Endodermal cell (in vitro differentiated cells): ENCODE data around the gene AURKA. TPM values are rescaled to one million over a fixed set of nuclear protein-coding genes. Genes with fewer than 3 reads are reported as not detected.
A peak's percentile ranks its signal among the peaks of the same experiment; 100 is the strongest.
"Not testable (repeated sequence)": the region's sequence is repeated elsewhere in the genome, so short reads cannot be mapped to it uniquely, and the experiment has no call there.

Experiments
- DNase-seq: peaks from one replicate; pipeline ENCODE4 v3.0.0-alpha.2; 2017
- H3K27ac ChIP-seq: 2 replicates; pipeline ENCODE4 v1.5.1; 2013; ENCODE audit warnings: mild to moderate bottlenecking, low read depth, low read length, moderate library complexity
- H3K27me3 ChIP-seq: 2 replicates; pipeline ENCODE4 v1.6.1; 2013; ENCODE audit warnings: mild to moderate bottlenecking, low read length, moderate library complexity; ENCODE audit not compliant: insufficient read depth, control insufficient read depth, poor library complexity, severe bottlenecking
- H3K36me3 ChIP-seq: 2 replicates; pipeline ENCODE4 v1.7.0; 2013; ENCODE audit warnings: mild to moderate bottlenecking, low read length, moderate library complexity; ENCODE audit not compliant: control insufficient read depth, insufficient read depth
- H3K4me1 ChIP-seq: one replicate; pipeline ENCODE4 v1.7.0; 2013; ENCODE audit warnings: low read length; ENCODE audit not compliant: control insufficient read depth, insufficient read depth
- H3K4me3 ChIP-seq: 2 replicates; pipeline ENCODE4 v1.5.1; 2013; ENCODE audit warnings: mild to moderate bottlenecking, low read length, moderate library complexity
- H3K9ac ChIP-seq: 2 replicates; pipeline ENCODE4 v1.6.1; 2013; ENCODE audit warnings: mild to moderate bottlenecking, low read length, moderate library complexity; ENCODE audit not compliant: poor library complexity, severe bottlenecking; ENCODE audit errors: extremely low read depth
- H3K9me3 ChIP-seq: 2 replicates; pipeline ENCODE4 v1.6.1; 2013; ENCODE audit warnings: mild to moderate bottlenecking, low read length, moderate library complexity; ENCODE audit not compliant: control insufficient read depth
- H3K27ac Mint-ChIP-seq: 2 replicates; pipeline ENCODE4 v1.8.0; 2020; ENCODE audit warnings: mixed read lengths
- H3K27me3 Mint-ChIP-seq: 2 replicates; pipeline ENCODE4 v1.8.0; 2021; ENCODE audit warnings: mild to moderate bottlenecking, mixed read lengths; ENCODE audit not compliant: insufficient read depth
- H3K36me3 Mint-ChIP-seq: 2 replicates; pipeline ENCODE4 v1.8.0; 2020; ENCODE audit warnings: low read depth, mixed read lengths
- H3K4me1 Mint-ChIP-seq: 2 replicates; pipeline ENCODE4 v1.8.0; 2020; ENCODE audit warnings: mixed read lengths
- H3K4me3 Mint-ChIP-seq: 2 replicates; pipeline ENCODE4 v1.8.0; 2020; ENCODE audit warnings: mild to moderate bottlenecking, moderate library complexity, mixed read lengths
- H3K9me3 Mint-ChIP-seq: 2 replicates; pipeline ENCODE4 v1.8.0; 2020; ENCODE audit warnings: mild to moderate bottlenecking, mixed read lengths
- WGBS, 2 experiments: methylation state at CpG; one replicate each; pipeline versions ENCODE4 v1.1.5 to v1.1.7; 2013; ENCODE audit warnings: missing lambda C conversion rate in 2 of 2, mixed read lengths in 1 of 2; ENCODE audit not compliant: insufficient coverage in 1 of 2, insufficient read length in 1 of 2; 5-methylcytosine and 5-hydroxymethylcytosine counted together
- total RNA-seq, 2 donors: library from RNA; stranded (reverse); fragmentation: NEBNext Ultra II Directional in 1 of 2; extraction: Animal tissue kit (Norgen Biotek cat#: 25700) in 1 of 2; gene quantifications; 2 replicates in 1 of 2; 3 replicates in 1 of 2; pipeline ENCODE4 v1.2.1, GENCODE V29; 2021
- TF ChIP-seq, protein P1 (sequence below): fragments of 200-600 bp; sonication (generic); conservative IDR thresholded peaks from 2 replicates; pipeline ENCODE4 v1.5.0; 2021; ENCODE audit warnings: antibody characterized with exemption, mild to moderate bottlenecking

The AURKA gene
- total RNA-seq, 2 donors from 2014 or later, result 56.3 to 85.9 TPM

- H3K9me3 ChIP-seq, result no peaks in the 10 kb centered on the region
- Mint-ChIP-seq H3K4me3 (no peak overlapping the region), H3K27ac (no peak overlapping the region), H3K4me1 (no peaks in the 10 kb centered on the region), H3K36me3 (peaks cover 43% of the 10 kb centered on the region), H3K9me3 (no peaks in the 10 kb centered on the region), H3K27me3 (no peaks in the 10 kb centered on the region)
- peaks cover 31% of the 10 kb centered on the region for H3K36me3 ChIP-seq
- TF ChIP-seq, protein P1, sequence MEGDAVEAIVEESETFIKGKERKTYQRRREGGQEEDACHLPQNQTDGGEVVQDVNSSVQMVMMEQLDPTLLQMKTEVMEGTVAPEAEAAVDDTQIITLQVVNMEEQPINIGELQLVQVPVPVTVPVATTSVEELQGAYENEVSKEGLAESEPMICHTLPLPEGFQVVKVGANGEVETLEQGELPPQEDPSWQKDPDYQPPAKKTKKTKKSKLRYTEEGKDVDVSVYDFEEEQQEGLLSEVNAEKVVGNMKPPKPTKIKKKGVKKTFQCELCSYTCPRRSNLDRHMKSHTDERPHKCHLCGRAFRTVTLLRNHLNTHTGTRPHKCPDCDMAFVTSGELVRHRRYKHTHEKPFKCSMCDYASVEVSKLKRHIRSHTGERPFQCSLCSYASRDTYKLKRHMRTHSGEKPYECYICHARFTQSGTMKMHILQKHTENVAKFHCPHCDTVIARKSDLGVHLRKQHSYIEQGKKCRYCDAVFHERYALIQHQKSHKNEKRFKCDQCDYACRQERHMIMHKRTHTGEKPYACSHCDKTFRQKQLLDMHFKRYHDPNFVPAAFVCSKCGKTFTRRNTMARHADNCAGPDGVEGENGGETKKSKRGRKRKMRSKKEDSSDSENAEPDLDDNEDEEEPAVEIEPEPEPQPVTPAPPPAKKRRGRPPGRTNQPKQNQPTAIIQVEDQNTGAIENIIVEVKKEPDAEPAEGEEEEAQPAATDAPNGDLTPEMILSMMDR, result no peak
- no peaks in the 10 kb centered on the region for H3K27me3 ChIP-seq
- no peak overlapping the region for H3K4me3 ChIP-seq
- no peaks in the 10 kb centered on the region for H3K4me1 ChIP-seq
- DNase-seq, result no peak
- no peak overlapping the region for H3K9ac ChIP-seq
- H3K27ac ChIP-seq, result no peak overlapping the region
- whole genome bisulfite sequencing, 2 experiments, result 90 to 93% methylated on average over 4 to 5 of the region's 5 CpGs
These were observed 17.5 kb upstream of the AURKA start for GRCh38 chr20:56409521-56409920.

DNA sequence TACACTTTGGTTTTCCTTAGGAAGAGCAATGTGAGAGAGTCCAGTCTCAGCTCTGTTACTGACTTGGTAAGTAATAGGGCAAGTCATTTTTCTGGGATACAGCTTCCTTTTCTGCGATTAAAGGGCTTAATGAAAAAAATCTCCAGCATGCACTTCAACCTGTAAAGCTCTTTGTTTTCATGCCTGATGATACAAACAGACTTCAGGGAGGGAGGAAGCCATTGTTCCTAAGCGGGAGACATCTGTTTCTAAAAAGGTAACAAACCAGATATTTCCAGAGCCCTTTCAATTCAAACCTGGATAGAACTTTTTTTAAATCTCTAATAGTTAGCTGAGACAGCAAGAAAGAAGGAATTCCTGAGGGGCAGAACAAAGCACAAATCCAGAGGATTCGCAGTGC, 14.9 kb upstream of the AURKA start:
- Histone ChIP-seq H3K27ac (no peak overlapping the region), H3K4me3 (no peak overlapping the region), H3K36me3 (peaks cover 57% of the 10 kb centered on the region), H3K9me3 (no peaks in the 10 kb centered on the region), H3K27me3 (no peaks in the 10 kb centered on the region), H3K9ac (no peak overlapping the region), H3K4me1 (no peaks in the 10 kb centered on the region)
- peaks cover 61% of the 10 kb centered on the region for H3K36me3 Mint-ChIP-seq
- TF ChIP-seq, protein P1, result no peak
- no peaks in the 10 kb centered on the region for H3K9me3 Mint-ChIP-seq
- WGBS, 2 experiments, result 90 to 96% methylated on average over 2 to 3 of the region's 3 CpGs
- no peak overlapping the region for H3K4me3 Mint-ChIP-seq
- no peaks in the 10 kb centered on the region for H3K4me1 Mint-ChIP-seq
- peak overlapping the region; percentile 72 for H3K27ac Mint-ChIP-seq
- DNase-seq, result no peak
- no peaks in the 10 kb centered on the region for H3K27me3 Mint-ChIP-seq

- H3K4me1 ChIP-seq, H3K4me3 Mint-ChIP-seq, H3K9ac ChIP-seq, DNase-seq, H3K27me3 ChIP-seq, H3K9me3 ChIP-seq, H3K27ac ChIP-seq, H3K4me3 ChIP-seq, H3K4me1 Mint-ChIP-seq, H3K27ac Mint-ChIP-seq, H3K9me3 Mint-ChIP-seq, H3K27me3 Mint-ChIP-seq: not testable (repeated sequence)
- H3K36me3 Mint-ChIP-seq, result peaks cover 74% of the 10 kb centered on the region
- 91 to 97% methylated on average over 12 of the region's 12 CpGs for WGBS, 2 experiments
- H3K36me3 ChIP-seq, result peaks cover 71% of the 10 kb centered on the region
These were observed 13.3 kb upstream of the AURKA start for GRCh38 chr20:56405356-56405755.

DNA sequence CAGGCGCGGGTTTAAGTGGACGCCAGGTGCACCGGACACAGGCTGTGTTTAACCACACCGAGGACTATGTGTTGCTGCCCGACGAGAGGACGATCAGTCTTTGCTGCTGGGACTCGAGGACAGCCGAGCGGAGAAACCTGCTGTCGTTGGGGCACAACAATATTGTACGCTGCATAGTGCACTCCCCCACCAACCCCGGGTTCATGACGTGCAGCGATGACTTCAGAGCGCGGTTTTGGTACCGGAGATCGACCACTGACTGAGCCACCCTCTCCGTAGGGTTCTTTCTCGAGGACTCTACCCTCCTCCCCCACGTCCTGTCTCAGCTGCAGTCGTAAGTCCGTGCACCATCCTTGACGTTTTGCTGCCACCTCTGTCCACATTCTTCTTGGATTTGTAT, 11.4 kb upstream of the AURKA start:
- H3K4me3 ChIP-seq, result no peak overlapping the region
- WGBS, 2 experiments, result 96 to 97% methylated on average over 19 to 26 of the region's 26 CpGs
- no peaks in the 10 kb centered on the region for H3K27me3 ChIP-seq
- Mint-ChIP-seq H3K27ac (no peak overlapping the region), H3K27me3 (no peaks in the 10 kb centered on the region), H3K9me3 (no peaks in the 10 kb centered on the region), H3K4me3 (no peak overlapping the region), H3K36me3 (peaks cover 85% of the 10 kb centered on the region), H3K4me1 (no peaks in the 10 kb centered on the region)
- TF ChIP-seq, protein P1, result no peak
- no peak overlapping the region for H3K27ac ChIP-seq
- no peaks in the 10 kb centered on the region for H3K9me3 ChIP-seq
- DNase-seq, result no peak
- H3K9ac ChIP-seq, result no peak overlapping the region
- peaks cover 90% of the 10 kb centered on the region for H3K36me3 ChIP-seq
- H3K4me1 ChIP-seq, result no peaks in the 10 kb centered on the region
